Stomach (tissue), 4 donors: ENCODE measurements around the gene UBE4B.

ENCODE experiments used
- CTCF ChIP-seq, 7 experiments: fragments of 450-650 bp in 4 of 7; fragments of 200-600 bp in 3 of 7; sonication (generic) in 3 of 7; IDR thresholded peaks; one replicate each; pipeline ENCODE4 v1.5.1; 2016 to 2019; ENCODE audit warnings: antibody characterized with exemption in 7 of 7, control low read depth in 2 of 7, mild to moderate bottlenecking in 1 of 7
- POLR2A ChIP-seq, 4 donors: fragments of 450-650 bp; IDR thresholded peaks; one replicate each; pipeline ENCODE4 v1.6.1; 2016; ENCODE audit warnings: antibody characterized with exemption in 4 of 4, control low read depth in 2 of 4, mild to moderate bottlenecking in 1 of 4, moderate library complexity in 1 of 4
- POLR2AphosphoS5 ChIP-seq, 3 donors: sonication (generic); formaldehyde crosslinking; IDR thresholded peaks; one replicate each; pipeline ENCODE4 v1.6.1; 2016; ENCODE audit warnings: antibody characterized with exemption in 3 of 3

DNA sequence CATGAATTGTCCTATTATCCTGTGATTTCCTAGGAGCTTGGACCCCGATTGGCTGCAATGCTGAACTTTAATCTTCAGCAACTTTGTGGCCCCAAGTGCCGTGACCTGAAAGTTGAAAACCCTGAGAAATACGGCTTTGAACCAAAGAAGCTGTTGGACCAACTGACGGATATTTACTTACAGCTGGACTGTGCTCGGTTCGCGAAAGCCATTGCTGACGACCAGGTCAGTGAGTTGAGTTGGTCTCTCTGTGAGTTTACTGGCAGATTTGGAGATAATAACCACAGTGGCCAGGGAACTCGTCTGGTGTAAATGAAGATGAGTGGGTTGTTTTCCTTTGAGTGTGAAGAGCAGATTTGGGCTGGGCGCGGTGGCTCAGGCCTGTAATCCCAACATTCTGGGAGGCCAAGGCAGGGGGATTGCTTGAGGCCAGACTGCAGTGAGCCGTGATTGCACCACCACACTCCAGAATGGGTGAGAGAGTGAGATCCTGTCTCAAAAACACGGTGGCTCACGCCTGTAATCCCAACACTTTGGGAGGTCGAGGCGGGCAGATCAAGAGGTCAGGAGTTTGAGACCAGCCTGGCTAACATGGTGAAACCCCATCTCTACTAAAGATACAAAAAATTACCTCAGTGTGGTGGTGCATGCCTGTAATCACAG lies 138.5 kb downstream of the UBE4B start:
- TF ChIP-seq POLR2AphosphoS5 (IDR thresholded peaks at IDR 0.05) (no peak), CTCF (IDR thresholded peaks at IDR 0.05) (no peak), POLR2A (IDR thresholded peaks at IDR 0.05) (no peak)
